ENCODE data around the gene CCND2. TPM values are rescaled to one million over a fixed set of nuclear protein-coding genes. Genes with fewer than 3 reads are reported as not detected.

CCND2 gene
- total RNA-seq, 2 donors from 2014 or later, result 180 to 217 TPM

DNA sequence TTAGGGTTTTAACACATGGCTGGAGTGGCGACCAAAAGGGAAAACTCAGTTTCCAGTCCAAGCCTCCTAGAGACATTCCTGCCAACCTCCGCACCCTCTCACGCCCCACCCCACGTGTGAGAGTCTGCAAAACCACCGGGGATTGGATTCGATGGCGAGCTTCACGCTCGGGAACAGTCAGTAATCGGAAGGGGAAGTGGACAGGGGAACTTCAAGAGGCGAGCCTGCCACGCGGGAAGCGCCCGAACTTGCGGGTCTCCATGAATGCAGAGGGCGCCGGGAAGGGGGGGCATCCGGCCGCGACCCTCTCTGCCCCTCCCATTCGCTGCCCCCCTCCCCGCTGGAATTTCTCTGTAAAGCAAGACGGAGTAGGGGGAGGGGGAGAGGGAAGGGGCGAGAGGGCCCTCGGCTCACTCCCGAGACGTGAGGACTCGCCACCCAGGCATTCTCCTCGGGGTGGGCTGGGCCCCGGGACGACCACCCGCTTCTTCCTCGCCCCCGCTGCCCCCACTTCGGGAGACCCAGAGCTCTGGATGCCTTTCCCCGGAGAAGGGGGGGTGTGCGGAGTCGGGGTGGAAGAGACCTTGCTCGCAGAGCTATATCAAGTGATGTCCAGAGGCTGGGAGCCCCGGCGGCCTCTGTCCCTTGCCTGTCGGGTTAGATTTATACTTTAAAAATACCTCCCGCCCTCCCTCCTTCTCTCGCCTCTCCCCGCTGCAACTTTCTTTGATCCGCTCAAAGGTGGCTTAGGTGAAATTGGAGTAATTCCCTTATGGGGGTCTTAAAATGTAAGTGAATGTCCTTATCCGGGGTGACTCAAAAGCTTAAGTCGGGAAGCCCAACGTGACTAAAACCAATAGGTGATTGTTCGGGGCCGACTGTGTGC lies 2.5 kb upstream of the CCND2 start:
- intact Hi-C loops (cut with DNase I), result loop anchor here (10.0 kb wide), 1 partner anchor 126 kb away; no protein-coding TSS in a partner anchor
- Histone ChIP-seq H3K27ac (peak overlapping the region; percentile 86), H3K9me3 (no peaks in the 10 kb centered on the region), H3K36me3 (no peaks in the 10 kb centered on the region), H3K9ac (ENCODE audit: low read depth in 2 of 2, low read length in 2 of 2) (peak overlapping the region; percentile 69 to 78), H3K27me3 (no peaks in the 10 kb centered on the region), H3K4me3 (peak overlapping the region; percentile 57), H3K4me1 (peaks cover 8% of the 10 kb centered on the region)
- peak; percentile 78 for DNase-seq
- TF ChIP-seq, protein P1, sequence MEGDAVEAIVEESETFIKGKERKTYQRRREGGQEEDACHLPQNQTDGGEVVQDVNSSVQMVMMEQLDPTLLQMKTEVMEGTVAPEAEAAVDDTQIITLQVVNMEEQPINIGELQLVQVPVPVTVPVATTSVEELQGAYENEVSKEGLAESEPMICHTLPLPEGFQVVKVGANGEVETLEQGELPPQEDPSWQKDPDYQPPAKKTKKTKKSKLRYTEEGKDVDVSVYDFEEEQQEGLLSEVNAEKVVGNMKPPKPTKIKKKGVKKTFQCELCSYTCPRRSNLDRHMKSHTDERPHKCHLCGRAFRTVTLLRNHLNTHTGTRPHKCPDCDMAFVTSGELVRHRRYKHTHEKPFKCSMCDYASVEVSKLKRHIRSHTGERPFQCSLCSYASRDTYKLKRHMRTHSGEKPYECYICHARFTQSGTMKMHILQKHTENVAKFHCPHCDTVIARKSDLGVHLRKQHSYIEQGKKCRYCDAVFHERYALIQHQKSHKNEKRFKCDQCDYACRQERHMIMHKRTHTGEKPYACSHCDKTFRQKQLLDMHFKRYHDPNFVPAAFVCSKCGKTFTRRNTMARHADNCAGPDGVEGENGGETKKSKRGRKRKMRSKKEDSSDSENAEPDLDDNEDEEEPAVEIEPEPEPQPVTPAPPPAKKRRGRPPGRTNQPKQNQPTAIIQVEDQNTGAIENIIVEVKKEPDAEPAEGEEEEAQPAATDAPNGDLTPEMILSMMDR (IDR thresholded peaks at IDR 0.05), result no peak

DNA sequence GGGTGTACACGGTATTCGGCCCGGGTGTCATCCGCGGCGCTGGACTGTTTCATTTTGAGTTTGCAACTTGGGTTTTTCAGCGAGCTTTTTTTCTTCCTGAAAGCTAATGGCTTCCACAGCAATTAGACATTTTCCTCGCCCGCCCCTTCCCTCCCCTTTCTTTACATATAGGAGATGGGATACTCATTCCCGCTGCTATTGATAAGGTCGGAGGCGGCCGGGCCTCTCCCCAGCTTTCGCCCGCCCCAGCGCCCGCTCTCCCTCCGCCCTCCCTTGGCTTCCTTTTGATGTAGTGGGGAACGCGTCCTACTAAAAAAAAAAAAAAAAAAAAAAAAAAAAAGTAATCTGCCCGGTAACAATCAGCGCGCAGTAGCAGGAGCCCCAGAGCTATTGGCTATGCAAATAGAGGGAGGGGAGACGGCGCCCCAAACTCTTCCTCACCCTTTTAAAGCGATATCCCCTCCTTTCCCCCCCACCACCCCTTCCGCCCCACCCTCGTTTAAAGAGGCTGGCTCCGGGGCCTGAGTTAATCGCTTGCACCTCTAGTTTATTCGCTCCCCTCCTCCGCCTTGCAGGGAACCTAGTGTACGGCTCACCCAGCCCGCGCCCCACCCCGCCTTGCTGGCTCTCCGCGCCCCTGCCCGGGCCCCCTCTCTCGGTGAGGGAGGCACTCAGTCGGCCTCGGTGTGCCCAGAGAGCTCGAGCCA lies 1.7 kb upstream of the CCND2 start:
- H3K27ac ChIP-seq, result peak overlapping the region; percentile 86
- DNase-seq, result peak; percentile 90
- intact Hi-C loops (cut with DNase I), result loop anchor here (10.0 kb wide), 1 partner anchor 127 kb away; no protein-coding TSS in a partner anchor
- peak overlapping the region; percentile 78 to 99 for H3K9ac ChIP-seq (ENCODE audit: low read depth in 2 of 2, low read length in 2 of 2)
- peak overlapping the region; percentile 57 for H3K4me3 ChIP-seq
- TF ChIP-seq, protein P1 (IDR thresholded peaks at IDR 0.05), result no peak
- H3K36me3 ChIP-seq, result no peaks in the 10 kb centered on the region
- H3K4me1 ChIP-seq, result peaks cover 16% of the 10 kb centered on the region
- H3K27me3 ChIP-seq, result no peaks in the 10 kb centered on the region
- H3K9me3 ChIP-seq, result no peaks in the 10 kb centered on the region

DNA sequence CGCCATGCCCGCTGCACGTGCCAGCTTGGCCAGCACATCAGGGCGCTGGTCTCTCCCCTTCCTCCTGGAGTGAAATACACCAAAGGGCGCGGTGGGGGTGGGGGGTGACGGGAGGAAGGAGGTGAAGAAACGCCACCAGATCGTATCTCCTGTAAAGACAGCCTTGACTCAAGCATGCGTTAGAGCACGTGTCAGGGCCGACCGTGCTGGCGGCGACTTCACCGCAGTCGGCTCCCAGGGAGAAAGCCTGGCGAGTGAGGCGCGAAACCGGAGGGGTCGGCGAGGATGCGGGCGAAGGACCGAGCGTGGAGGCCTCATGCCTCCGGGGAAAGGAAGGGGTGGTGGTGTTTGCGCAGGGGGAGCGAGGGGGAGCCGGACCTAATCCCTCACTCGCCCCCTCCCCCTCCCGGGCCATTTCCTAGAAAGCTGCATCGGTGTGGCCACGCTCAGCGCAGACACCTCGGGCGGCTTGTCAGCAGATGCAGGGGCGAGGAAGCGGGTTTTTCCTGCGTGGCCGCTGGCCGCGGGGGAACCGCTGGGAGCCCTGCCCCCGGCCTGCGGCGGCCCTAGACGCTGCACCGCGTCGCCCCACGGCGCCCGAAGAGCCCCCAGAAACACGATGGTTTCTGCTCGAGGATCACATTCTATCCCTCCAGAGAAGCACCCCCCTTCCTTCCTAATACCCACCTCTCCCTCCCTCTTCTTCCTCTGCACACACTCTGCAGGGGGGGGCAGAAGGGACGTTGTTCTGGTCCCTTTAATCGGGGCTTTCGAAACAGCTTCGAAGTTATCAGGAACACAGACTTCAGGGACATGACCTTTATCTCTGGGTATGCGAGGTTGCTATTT lies 914 bp upstream of the CCND2 start:
- H3K9ac ChIP-seq (ENCODE audit: low read depth in 2 of 2, low read length in 2 of 2), result peak overlapping the region; percentile 77 to 99
- intact Hi-C loops (cut with DNase I), result loop anchor here (10.0 kb wide), 1 partner anchor 128 kb away; no protein-coding TSS in a partner anchor
- H3K27me3 ChIP-seq, result no peaks in the 10 kb centered on the region

DNA sequence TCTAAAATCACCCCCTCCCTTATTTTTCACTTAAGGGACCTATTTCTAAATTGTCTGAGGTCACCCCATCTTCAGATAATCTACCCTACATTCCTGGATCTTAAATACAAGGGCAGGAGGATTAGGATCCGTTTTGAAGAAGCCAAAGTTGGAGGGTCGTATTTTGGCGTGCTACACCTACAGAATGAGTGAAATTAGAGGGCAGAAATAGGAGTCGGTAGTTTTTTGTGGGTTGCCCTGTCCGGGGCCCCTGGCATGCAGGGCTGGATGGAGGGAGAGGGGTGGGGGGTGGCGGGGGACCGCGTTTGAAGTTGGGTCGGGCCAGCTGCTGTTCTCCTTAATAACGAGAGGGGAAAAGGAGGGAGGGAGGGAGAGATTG lies 300 bp upstream of the CCND2 start:
- TF ChIP-seq, protein P1 (IDR thresholded peaks at IDR 0.05), result no peak
- Histone ChIP-seq H3K9me3 (no peaks in the 10 kb centered on the region), H3K4me1 (peaks cover 17% of the 10 kb centered on the region), H3K27ac (peak overlapping the region; percentile 86), H3K27me3 (no peaks in the 10 kb centered on the region), H3K4me3 (peak overlapping the region; percentile 57), H3K9ac (ENCODE audit: low read depth in 2 of 2, low read length in 2 of 2) (peak overlapping the region; percentile 96 to 99), H3K36me3 (no peaks in the 10 kb centered on the region)
- intact Hi-C loops (cut with DNase I), result loop anchor here (10.0 kb wide), 1 partner anchor 128 kb away; no protein-coding TSS in a partner anchor
- DNase-seq, result no peak

More for the DNA sequence above, 914 bp upstream of the CCND2 start:
- peaks cover 17% of the 10 kb centered on the region for H3K4me1 ChIP-seq
- no peaks in the 10 kb centered on the region for H3K36me3 ChIP-seq
- TF ChIP-seq, protein P1 (IDR thresholded peaks at IDR 0.05), result no peak
- peak; percentile 78 for DNase-seq
- peak overlapping the region; percentile 57 for H3K4me3 ChIP-seq
- H3K27ac ChIP-seq, result peak overlapping the region; percentile 86
- H3K9me3 ChIP-seq, result no peaks in the 10 kb centered on the region
